ENCODE data around the gene GFM2. TPM values are rescaled to one million over a fixed set of nuclear protein-coding genes. Genes with fewer than 3 reads are reported as not detected.
"Not testable (repeated sequence)": the region's sequence is repeated elsewhere in the genome, so short reads cannot be mapped to it uniquely, and the experiment has no call there.

The GFM2 gene, protein sequence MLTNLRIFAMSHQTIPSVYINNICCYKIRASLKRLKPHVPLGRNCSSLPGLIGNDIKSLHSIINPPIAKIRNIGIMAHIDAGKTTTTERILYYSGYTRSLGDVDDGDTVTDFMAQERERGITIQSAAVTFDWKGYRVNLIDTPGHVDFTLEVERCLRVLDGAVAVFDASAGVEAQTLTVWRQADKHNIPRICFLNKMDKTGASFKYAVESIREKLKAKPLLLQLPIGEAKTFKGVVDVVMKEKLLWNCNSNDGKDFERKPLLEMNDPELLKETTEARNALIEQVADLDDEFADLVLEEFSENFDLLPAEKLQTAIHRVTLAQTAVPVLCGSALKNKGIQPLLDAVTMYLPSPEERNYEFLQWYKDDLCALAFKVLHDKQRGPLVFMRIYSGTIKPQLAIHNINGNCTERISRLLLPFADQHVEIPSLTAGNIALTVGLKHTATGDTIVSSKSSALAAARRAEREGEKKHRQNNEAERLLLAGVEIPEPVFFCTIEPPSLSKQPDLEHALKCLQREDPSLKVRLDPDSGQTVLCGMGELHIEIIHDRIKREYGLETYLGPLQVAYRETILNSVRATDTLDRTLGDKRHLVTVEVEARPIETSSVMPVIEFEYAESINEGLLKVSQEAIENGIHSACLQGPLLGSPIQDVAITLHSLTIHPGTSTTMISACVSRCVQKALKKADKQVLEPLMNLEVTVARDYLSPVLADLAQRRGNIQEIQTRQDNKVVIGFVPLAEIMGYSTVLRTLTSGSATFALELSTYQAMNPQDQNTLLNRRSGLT
- total RNA-seq (2014; rRNA removed; shearing (Covaris generic)), result 99.2 and 103 TPM in 2 replicates

- peak; percentile 92 for DNase-seq (ENCODE audit: low spot score)
These were observed at the start of gene GFM2, which contains the start of gene NSA2 for GRCh38 chr5:74766849-74767578. TSS of gene GFM2 (minus strand) at chr5:74767117. CDS start at chr5:74763742, 3,375 bp downstream. TSS of gene NSA2 (plus strand) at chr5:74767249. CDS start at chr5:74767361, 112 bp downstream.

DNA sequence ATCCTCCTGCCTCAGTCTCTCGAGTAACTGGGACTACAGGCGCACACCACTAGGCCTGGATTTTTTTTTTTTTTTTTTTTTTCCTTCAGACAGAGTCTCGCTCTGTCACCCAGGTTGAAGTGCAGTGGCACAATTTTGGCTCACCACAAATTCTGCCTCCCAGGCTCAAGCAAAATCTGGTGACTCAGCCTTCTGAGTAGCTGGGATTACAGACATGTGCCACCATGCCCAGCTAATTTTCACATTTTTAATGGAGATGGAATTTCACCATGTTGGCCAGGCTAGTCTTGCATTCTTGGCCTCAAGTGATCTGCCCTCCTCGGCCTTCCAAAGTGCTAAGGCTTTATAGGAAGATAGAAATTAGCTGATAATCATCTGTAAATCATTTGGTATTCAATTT lies 44.0 kb upstream of the GFM2 start:
- DNase-seq (ENCODE audit: low spot score), result peak; percentile 37

DNA sequence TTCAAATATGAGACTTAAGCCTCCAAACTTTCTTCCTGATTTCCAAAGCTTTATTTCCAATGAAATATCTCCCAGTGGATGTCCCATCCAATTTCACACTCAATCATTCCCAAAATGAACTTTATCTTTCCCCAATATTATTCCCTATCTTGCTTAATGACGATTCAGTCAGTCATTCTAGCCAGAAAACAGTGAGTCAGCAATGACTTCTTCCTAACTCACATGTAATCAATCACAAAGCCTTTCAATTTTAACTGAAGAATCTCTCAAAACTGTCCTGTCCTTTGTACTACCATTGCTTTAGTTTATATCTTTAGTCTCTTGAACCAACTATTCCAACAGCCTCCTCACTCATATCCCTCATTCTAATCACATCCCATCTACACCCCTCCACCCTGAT lies 35.0 kb upstream of the GFM2 start:
- DNase-seq (ENCODE audit: low spot score), result no peak

- no peak for DNase-seq (ENCODE audit: low spot score)
These were observed 34.3 kb upstream of the GFM2 start for GRCh38 chr5:74801197-74801596.

- peak; percentile 38 for DNase-seq (ENCODE audit: low spot score)
These were observed 32.3 kb upstream of the GFM2 start for GRCh38 chr5:74798977-74799911.

DNA sequence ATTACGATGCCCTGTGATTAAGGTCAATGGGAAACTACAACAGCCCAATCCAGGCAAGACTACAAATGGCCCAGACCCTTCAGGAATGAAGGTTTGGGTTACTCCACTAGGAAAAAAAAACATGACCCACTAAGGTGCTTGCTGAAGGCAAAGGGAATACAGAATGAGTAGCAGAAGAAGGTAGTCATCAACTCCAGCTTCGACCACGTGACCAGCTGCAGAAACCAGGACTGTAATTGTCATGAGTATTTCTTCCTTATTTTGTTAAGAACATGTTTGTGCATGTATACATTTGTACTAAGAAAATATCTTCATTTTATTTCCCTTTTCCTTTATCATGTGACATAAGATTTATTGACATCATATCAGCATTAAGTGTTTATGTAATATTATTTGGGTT lies 24.8 kb upstream of the GFM2 start:
- DNase-seq (ENCODE audit: low spot score), result not testable (repeated sequence)

DNA sequence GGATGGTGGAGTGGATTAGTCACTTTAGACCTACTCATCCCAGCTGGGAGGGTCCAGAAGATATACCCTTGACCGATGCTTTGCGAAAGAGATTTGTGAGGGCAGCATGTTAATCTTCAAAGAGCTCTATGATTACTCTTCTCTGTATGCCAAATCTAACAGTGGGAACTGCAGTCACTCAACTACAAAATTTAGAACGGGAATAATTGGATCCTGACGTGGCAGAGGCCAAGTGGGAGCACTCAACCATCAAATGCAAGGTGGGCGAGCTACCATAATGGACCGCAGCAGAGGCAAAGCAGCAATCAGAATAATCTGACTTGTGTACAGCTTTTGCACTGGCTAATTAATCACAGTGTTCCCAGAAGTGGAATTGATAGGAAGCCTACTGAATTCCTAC lies 20.5 kb upstream of the GFM2 start:
- no peak for DNase-seq (ENCODE audit: low spot score)

DNA sequence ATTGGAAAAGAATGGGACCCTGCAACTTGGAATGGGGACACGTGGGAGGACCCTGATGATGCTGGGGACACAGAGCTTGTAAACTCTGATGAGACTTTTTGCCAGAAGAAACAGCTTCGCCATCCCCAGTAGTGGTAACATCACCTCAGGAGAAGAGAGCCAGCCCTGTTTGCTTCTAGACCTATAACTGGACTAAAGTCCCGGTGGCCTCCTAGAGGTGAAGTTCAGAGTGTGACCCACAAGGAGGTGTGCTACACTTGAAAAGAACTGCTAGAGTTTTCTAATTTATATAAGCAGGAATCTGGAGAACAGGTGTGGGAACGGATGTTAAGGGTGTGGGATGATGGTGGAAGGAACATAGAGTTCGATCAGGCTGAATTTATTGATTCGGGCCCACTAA lies 19.9 kb upstream of the GFM2 start:
- no peak for DNase-seq (ENCODE audit: low spot score)

GRCh38 chr5:74778609-74779008 lies 11.7 kb upstream of the GFM2 start:
- no peak for DNase-seq (ENCODE audit: low spot score)

DNA sequence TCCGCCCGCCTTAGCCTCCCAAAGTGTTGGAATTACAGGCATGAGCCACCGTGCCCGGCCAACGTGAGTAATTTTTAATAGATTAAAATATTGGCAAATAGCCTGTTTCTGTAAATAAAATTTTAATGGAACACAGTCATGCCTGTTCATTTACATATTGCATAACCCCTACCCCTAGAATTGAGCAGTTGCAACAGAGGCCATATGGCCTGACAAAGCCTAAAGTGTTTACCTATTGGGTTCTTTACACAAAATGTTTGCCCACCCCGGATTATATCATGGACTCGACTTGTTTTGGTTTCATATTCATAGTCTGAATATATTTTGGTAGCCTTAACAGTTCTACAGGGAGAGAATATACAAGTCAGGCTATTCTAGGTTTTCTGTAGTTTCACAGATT lies 5.4 kb upstream of the GFM2 start:
- no peak for DNase-seq (ENCODE audit: low spot score)

- DNase-seq (ENCODE audit: low spot score), result no peak
These were observed 629 bp upstream of the GFM2 start for GRCh38 chr5:74767579-74767913.

- peak; percentile 48 for DNase-seq (ENCODE audit: low spot score)
These were observed 484 bp downstream of the GFM2 start for GRCh38 chr5:74766418-74766848.

DNA sequence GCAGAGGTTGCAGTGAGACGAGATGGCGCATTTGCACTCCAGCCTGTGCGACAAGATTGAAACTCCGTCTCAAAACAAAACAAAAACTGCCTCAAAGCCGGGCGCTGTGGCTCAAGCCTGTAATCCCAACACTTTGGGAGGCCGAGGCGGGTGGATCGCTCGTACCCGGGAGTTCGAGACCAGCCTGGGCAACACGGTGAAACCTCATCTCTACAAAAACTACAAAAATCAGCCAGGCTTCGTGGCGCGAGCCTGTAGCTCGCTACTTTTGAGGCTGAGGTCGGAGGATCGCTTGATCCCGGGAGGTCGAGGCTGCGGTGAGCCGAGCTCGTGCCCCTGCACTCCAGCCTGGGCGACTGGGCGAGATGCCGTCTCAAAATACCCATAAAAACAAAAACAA lies 988 bp downstream of the GFM2 start:
- no peak for DNase-seq (ENCODE audit: low spot score)

GRCh38 chr5:74765201-74765600 lies 1.7 kb downstream of the GFM2 start:
- DNase-seq (ENCODE audit: low spot score), result no peak

- DNase-seq (ENCODE audit: low spot score), result no peak
These were observed 3.4 kb downstream of the GFM2 start for GRCh38 chr5:74763504-74763903.

DNA sequence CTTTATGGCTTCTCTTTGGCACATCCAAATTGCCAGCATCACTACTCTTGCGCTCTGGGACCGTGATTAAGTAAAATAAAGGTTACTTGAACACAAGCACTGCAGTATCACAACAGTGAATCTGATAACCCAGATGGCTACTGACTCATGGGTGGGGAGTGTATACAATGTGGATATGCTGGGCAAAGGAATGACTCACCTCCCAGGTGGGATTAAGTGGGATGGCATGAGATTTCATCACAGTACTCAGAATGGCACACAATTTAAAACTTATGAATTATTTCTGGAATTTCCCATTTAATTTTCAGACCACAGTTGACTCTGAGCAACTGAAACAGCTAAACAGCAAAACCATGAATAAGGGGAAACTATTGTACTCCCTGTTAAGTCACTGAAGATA lies 4.3 kb downstream of the GFM2 start:
- peak; percentile 99 for DNase-seq (ENCODE audit: low spot score)

DNA sequence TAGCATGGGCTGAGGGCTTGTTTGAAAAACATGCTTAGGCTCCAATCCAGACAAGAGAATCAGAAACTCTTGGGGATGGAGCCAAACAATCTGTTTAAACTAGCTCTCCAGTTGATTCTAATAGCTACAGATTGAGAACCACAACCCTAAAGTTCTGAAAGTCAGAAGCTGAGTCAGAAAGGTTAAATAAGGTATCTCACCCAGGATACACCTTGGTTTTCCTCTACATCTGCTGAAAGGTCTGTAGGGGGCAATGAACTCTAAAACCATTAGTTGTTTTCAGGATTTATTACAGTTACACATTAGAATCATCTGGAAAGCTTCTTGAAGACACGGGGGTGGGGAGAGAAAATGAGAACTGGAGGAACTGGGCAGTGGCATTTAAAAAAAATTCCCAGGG lies 5.7 kb downstream of the GFM2 start:
- DNase-seq (ENCODE audit: low spot score), result peak; percentile 67

GRCh38 chr5:74748742-74749141 lies 18.2 kb downstream of the GFM2 start:
- DNase-seq (ENCODE audit: low spot score), result not testable (repeated sequence)

- DNase-seq (ENCODE audit: low spot score), result no peak
These were observed 28.5 kb downstream of the GFM2 start for GRCh38 chr5:74738406-74738805.

DNA sequence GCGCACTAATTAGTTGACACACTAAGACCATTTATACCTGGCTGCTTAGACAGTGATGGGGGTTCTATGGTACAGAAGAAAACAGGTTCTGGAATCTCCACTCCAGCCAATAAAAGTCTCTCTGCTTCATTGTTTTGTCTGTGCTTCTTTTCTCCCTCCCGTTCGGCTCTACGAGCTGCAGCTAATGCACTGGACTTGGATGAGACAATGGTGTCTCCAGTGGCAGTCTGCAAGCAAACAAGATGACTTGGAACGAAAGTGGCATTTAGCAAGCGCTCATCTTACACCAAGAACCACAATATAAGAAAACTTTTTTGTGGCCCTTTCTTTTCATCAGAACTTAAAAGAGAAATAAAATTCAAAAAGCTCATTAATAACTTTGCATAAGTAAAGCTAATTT lies 30.2 kb downstream of the GFM2 start:
- no peak for DNase-seq (ENCODE audit: low spot score)

DNA sequence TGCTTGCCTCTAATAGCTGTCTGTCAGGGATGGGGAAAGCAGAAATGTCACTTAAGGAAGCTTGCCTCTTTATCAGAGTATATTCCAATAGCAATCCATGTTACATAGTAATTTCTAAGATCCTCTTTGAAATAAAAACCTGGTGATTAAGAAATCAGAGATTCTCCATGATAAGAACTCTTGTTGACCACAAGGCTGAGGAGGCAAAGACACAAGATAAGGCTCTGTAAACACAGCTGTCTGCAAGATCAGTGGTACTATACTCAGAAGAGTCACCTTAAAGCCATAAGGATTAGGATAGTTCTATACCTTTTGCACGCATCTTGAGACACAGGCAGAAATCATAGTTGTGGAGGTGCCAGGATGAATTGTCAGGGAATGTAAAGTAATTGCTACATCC lies 41.6 kb downstream of the GFM2 start:
- no peak for DNase-seq (ENCODE audit: low spot score)
